Ishikawa (cell line): Measurements from ENCODE around the gene MORC1.

Experiments
- FOXM1 ChIP-seq: IDR thresholded peaks from 2 replicates; pipeline ENCODE4 v1.6.1; 2012; ENCODE audit warnings: low read depth, borderline replicate concordance
- YY1 ChIP-seq: IDR thresholded peaks from 2 replicates; pipeline ENCODE4 v1.6.1; 2012; ENCODE audit warnings: low read depth

- TF ChIP-seq YY1 (no peak), FOXM1 (no peak)
Measured at GRCh38 chr3:109081746-109082510, 36.0 kb downstream of the MORC1 start.
